Measurements from ENCODE around the gene HS2ST1. TPM values are rescaled to one million over a fixed set of nuclear protein-coding genes. Genes with fewer than 3 reads are reported as not detected.

Gene HS2ST1
- polyA plus RNA-seq, 1 donor: 32.2 TPM

DNA sequence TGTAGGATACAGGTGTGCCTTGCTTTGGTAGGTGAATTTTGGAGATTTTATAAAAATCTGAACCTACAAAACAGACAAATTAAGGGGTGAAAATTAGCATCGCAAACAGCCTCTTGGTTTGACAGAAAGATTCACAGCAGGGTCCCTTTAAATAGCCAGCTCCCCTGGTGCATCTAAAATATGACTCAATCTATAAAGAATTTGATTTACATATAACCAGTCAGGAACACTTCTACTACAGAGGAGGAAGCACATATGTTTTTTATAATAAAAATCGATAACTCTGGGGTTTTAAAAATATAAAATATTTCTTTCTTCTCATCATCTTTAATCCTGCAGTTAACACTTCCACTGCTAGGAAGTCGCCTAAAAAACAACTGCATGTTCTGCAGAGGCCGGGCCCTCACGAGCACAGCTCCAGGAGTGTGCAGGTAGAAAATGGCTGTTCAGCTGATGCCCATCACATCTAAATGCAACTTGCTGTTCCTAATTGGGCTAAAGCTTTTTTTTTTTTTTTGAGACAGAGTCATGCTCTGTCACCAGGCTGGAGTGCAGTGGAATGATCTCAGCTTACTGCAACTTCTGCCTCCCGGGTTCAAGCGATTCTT is 203.4 kb downstream of the HS2ST1 start:
- Histone ChIP-seq H3K4me3 (ENCODE audit: low read length) (no peak overlapping the region), H3K27ac (ENCODE audit: low read length) (no peak overlapping the region), H3K27me3 (ENCODE audit: control insufficient read depth, insufficient read depth, low read length) (no peaks in the 10 kb centered on the region), H3K36me3 (ENCODE audit: control insufficient read depth, insufficient read depth, low read length) (no peaks in the 10 kb centered on the region), H3K4me1 (ENCODE audit: control insufficient read depth, insufficient read depth, low read length) (no peaks in the 10 kb centered on the region), H3K9me3 (ENCODE audit: control insufficient read depth, low read depth, low read length) (no peaks in the 10 kb centered on the region)
- DNase-seq: no peak
- WGBS (ENCODE audit: insufficient coverage, low lambda C conversion rate): 83% methylated on average over 1 of the region's 7 CpGs

DNA sequence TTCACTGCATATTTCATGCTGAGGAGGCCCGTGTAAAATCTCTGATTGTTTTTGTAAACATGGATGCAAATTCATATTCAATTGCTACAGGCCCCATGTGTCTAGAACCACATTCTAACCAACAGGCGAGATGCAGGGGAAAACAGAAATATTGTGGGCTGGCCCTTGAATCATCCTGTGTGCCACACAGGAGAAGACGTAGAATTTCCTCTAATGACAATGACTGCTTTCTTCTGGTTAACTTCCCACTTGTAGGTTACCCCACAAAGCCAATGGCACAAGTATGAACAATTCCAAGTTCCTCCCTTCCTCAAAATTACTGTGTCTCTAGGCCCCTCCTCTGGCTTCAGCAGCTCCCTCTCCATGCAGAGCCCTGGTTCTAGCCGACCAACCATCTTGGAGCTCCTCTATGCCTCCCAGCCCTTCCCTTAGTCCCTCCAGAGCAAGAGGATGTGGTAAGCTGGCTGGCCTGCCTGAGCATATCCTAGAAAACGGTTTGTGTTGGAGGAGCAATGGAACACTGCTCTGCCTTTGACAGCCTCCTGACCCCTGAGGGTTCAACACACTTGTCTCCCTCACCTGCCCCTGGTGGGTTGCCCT is 205.2 kb downstream of the HS2ST1 start:
- H3K27ac ChIP-seq (ENCODE audit: low read length): no peak overlapping the region
- H3K4me3 ChIP-seq (ENCODE audit: low read length): no peak overlapping the region
- no peaks in the 10 kb centered on the region for H3K36me3 ChIP-seq (ENCODE audit: control insufficient read depth, insufficient read depth, low read length)
- H3K27me3 ChIP-seq (ENCODE audit: control insufficient read depth, insufficient read depth, low read length): no peaks in the 10 kb centered on the region
- DNase-seq: no peak
- no peaks in the 10 kb centered on the region for H3K9me3 ChIP-seq (ENCODE audit: control insufficient read depth, low read depth, low read length)
- H3K4me1 ChIP-seq (ENCODE audit: control insufficient read depth, insufficient read depth, low read length): no peaks in the 10 kb centered on the region
- WGBS (ENCODE audit: insufficient coverage, low lambda C conversion rate): no CpG with 5 or more reads among the region's 5 CpGs

DNA sequence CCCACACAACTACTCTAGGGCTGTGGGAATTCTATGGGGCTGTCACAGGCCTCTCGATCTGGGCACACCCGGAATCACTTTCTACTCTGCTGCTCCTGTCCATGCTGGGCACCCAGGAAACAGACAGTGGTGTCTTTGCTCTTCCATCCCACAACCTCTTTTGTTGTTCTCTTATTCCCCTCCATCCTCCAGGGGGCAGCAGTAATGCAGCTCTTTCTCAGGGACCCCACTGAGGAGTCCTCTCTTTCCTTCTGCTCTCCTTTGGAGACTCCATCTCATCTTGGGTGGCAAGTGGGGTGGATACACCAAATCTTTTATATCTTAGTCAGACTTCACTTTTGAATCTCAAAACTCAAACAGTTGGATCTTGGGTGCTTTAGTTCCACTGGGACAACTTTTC is 206.3 kb downstream of the HS2ST1 start:
- H3K4me1 ChIP-seq (ENCODE audit: control insufficient read depth, insufficient read depth, low read length): no peaks in the 10 kb centered on the region
- no peaks in the 10 kb centered on the region for H3K9me3 ChIP-seq (ENCODE audit: control insufficient read depth, low read depth, low read length)
- no peaks in the 10 kb centered on the region for H3K36me3 ChIP-seq (ENCODE audit: control insufficient read depth, insufficient read depth, low read length)
- H3K27ac ChIP-seq (ENCODE audit: low read length): no peak overlapping the region
- DNase-seq: no peak
- no CpG with 5 or more reads among the region's 2 CpGs for WGBS (ENCODE audit: insufficient coverage, low lambda C conversion rate)
- H3K27me3 ChIP-seq (ENCODE audit: control insufficient read depth, insufficient read depth, low read length): no peaks in the 10 kb centered on the region
- no peak overlapping the region for H3K4me3 ChIP-seq (ENCODE audit: low read length)

DNA sequence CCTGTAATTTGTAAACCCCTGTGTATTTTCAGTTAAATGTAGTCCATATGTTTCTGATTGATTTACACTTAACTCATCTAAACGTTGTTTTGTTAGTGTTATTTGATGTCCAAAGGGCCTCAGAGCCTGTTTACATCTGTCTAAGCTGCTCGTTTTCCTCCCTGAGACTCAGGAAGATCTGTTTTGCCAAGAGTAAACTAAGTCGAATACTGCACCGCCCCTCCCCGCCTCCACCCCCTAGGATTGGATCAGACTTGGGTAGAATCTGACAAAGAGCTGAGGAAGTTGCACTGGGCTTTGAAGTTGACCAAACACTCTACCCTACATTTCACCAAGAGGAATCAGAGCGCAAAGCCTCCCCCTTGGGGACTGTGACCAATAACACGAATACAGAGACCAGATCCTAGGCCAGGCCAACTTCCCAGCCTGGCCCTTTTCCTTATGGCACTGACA is 207.3 kb downstream of the HS2ST1 start:
- Histone ChIP-seq H3K27ac (ENCODE audit: low read length) (no peak overlapping the region), H3K27me3 (ENCODE audit: control insufficient read depth, insufficient read depth, low read length) (no peaks in the 10 kb centered on the region), H3K36me3 (ENCODE audit: control insufficient read depth, insufficient read depth, low read length) (no peaks in the 10 kb centered on the region), H3K4me1 (ENCODE audit: control insufficient read depth, insufficient read depth, low read length) (no peaks in the 10 kb centered on the region), H3K4me3 (ENCODE audit: low read length) (no peak overlapping the region), H3K9me3 (ENCODE audit: control insufficient read depth, low read depth, low read length) (no peaks in the 10 kb centered on the region)
- DNase-seq: no peak
- WGBS (ENCODE audit: insufficient coverage, low lambda C conversion rate): 40% methylated on average over 1 of the region's 7 CpGs

DNA sequence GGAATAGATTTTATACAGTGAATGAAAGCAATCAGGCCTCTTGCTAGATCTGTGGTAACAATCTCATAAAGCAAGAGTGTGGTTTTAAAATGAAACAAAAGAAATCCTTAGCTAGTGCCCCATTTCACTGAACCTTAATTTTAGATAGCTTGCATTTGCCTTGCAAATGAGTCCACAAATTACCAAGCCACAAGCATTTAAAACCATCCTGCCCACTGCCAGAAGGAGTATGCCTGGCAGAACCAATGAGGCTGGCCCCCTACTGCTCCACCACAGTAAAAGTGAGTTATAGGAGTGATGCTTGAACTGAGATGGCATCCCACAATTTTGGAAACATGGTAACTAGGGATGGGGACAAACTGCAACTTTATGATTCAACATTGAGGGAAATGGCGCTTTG is 207.8 kb downstream of the HS2ST1 start:
- no peaks in the 10 kb centered on the region for H3K36me3 ChIP-seq (ENCODE audit: control insufficient read depth, insufficient read depth, low read length)
- H3K4me1 ChIP-seq (ENCODE audit: control insufficient read depth, insufficient read depth, low read length): no peaks in the 10 kb centered on the region
- no peak overlapping the region for H3K4me3 ChIP-seq (ENCODE audit: low read length)
- no peak for DNase-seq
- H3K27ac ChIP-seq (ENCODE audit: low read length): no peak overlapping the region
- WGBS (ENCODE audit: insufficient coverage, low lambda C conversion rate): no CpG with 5 or more reads among the region's 1 CpG
- H3K9me3 ChIP-seq (ENCODE audit: control insufficient read depth, low read depth, low read length): no peaks in the 10 kb centered on the region
- no peaks in the 10 kb centered on the region for H3K27me3 ChIP-seq (ENCODE audit: control insufficient read depth, insufficient read depth, low read length)

DNA sequence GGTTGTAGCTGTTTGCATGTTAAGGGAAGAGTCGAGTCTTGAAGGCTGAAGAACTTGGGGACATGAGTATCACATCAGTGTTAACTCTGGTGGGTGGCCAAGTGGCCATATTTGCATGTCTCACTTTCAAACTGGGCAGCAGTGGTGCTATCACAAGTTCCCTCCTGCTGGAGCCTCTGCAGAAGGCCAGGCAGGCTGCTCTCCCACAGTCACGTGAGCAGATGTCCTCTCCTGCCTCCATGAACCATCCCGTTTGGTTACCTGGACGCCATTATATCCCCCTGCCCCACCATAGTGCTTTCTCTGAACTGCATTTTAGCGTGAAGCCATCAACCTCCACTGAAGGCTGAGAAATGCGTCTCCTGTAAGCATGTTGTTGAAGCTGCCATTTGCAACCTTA is 209.2 kb downstream of the HS2ST1 start:
- Histone ChIP-seq H3K36me3 (ENCODE audit: control insufficient read depth, insufficient read depth, low read length) (no peaks in the 10 kb centered on the region), H3K27me3 (ENCODE audit: control insufficient read depth, insufficient read depth, low read length) (no peaks in the 10 kb centered on the region)
- 100% methylated on average over 1 of the region's 6 CpGs for WGBS (ENCODE audit: insufficient coverage, low lambda C conversion rate)

DNA sequence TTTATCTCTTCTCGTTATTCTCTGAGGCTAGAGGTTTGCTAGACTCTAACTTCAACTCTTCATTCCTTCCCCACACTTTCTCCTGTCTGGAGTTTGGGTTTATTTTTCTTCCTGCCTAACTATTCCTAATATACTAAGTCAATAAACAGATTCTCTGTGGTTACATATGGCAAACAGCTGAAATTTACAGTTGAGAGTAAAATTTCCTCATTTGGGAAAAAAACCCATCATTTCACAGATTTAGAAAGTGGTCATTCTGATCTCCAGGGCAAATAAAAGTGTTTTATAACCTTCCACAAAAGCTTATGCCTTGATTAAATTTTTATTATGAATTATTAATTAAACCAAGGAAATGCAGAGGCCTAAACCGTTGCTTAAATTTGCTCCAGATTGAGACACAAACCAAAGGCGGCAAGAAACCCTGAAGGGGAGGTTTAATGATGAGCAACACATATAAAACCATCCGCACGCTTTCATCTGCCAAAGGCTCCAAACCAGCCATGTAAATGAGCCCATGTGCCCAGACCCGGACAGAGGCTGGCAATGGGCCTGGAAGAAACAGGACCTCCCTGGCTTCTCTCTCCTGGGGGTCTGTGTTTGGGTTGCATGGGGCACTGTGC is 212.6 kb downstream of the HS2ST1 start:
- H3K27ac ChIP-seq (ENCODE audit: low read length): no peak overlapping the region
- no peaks in the 10 kb centered on the region for H3K4me1 ChIP-seq (ENCODE audit: control insufficient read depth, insufficient read depth, low read length)
- DNase-seq: no peak
- 90% methylated on average over 3 of the region's 6 CpGs for WGBS (ENCODE audit: insufficient coverage, low lambda C conversion rate)
- peaks cover 2% of the 10 kb centered on the region for H3K9me3 ChIP-seq (ENCODE audit: control insufficient read depth, low read depth, low read length)
- H3K27me3 ChIP-seq (ENCODE audit: control insufficient read depth, insufficient read depth, low read length): no peaks in the 10 kb centered on the region
- no peaks in the 10 kb centered on the region for H3K36me3 ChIP-seq (ENCODE audit: control insufficient read depth, insufficient read depth, low read length)
- H3K4me3 ChIP-seq (ENCODE audit: low read length): no peak overlapping the region

More for the DNA sequence above, 209.2 kb downstream of the HS2ST1 start:
- DNase-seq: no peak
- H3K9me3 ChIP-seq (ENCODE audit: control insufficient read depth, low read depth, low read length): no peaks in the 10 kb centered on the region
- no peak overlapping the region for H3K27ac ChIP-seq (ENCODE audit: low read length)
- H3K4me3 ChIP-seq (ENCODE audit: low read length): no peak overlapping the region
- no peaks in the 10 kb centered on the region for H3K4me1 ChIP-seq (ENCODE audit: control insufficient read depth, insufficient read depth, low read length)

DNA sequence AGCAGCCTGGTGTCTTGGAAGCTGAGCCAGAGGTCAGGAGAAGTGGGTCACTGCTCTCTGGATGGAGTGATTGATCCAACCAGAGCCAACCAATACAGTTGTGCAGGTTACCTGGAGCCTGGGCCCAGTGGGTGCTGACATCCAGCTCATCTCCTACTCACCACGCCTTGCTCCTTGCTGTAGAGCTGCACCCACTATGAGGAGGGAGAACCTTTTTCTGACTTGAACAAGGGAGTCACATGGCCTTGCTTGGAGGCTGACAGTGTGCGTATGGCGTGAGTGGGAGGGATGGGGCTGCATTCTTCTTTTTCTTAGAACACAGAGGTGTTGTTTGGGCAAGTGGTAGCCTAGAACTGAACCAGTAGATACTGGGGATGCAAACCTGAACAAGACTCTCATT is 213.1 kb downstream of the HS2ST1 start:
- Histone ChIP-seq H3K27me3 (ENCODE audit: control insufficient read depth, insufficient read depth, low read length) (no peaks in the 10 kb centered on the region), H3K4me1 (ENCODE audit: control insufficient read depth, insufficient read depth, low read length) (no peaks in the 10 kb centered on the region), H3K27ac (ENCODE audit: low read length) (no peak overlapping the region), H3K36me3 (ENCODE audit: control insufficient read depth, insufficient read depth, low read length) (no peaks in the 10 kb centered on the region), H3K9me3 (ENCODE audit: control insufficient read depth, low read depth, low read length) (peaks cover 2% of the 10 kb centered on the region), H3K4me3 (ENCODE audit: low read length) (no peak overlapping the region)
- DNase-seq: no peak
- 100% methylated on average over 1 of the region's 3 CpGs for WGBS (ENCODE audit: insufficient coverage, low lambda C conversion rate)

DNA sequence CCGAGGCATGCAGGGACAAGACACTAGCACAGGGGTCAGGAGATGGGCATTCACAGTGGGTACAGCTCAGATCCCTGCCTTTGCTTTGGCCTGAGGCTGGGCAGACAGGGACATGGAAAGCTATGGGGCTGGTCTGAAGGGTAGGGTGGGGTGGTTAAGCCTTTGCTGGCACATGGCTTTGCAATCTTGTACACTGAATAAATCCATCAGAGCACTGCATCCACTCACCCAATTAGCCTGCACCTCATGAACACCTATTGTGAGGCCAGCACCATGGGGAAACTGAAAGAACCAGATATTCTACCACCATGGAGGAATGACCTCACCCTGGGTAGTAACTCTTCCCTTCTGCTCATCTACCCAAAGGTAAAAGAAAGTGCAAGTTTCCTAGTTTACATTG is 214.6 kb downstream of the HS2ST1 start:
- no CpG with 5 or more reads among the region's 1 CpG for WGBS (ENCODE audit: insufficient coverage, low lambda C conversion rate)
- Histone ChIP-seq H3K36me3 (ENCODE audit: control insufficient read depth, insufficient read depth, low read length) (no peaks in the 10 kb centered on the region), H3K9me3 (ENCODE audit: control insufficient read depth, low read depth, low read length) (peaks cover 2% of the 10 kb centered on the region), H3K4me3 (ENCODE audit: low read length) (no peak overlapping the region), H3K27ac (ENCODE audit: low read length) (no peak overlapping the region), H3K27me3 (ENCODE audit: control insufficient read depth, insufficient read depth, low read length) (no peaks in the 10 kb centered on the region), H3K4me1 (ENCODE audit: control insufficient read depth, insufficient read depth, low read length) (peaks cover 4% of the 10 kb centered on the region)
- no peak for DNase-seq

DNA sequence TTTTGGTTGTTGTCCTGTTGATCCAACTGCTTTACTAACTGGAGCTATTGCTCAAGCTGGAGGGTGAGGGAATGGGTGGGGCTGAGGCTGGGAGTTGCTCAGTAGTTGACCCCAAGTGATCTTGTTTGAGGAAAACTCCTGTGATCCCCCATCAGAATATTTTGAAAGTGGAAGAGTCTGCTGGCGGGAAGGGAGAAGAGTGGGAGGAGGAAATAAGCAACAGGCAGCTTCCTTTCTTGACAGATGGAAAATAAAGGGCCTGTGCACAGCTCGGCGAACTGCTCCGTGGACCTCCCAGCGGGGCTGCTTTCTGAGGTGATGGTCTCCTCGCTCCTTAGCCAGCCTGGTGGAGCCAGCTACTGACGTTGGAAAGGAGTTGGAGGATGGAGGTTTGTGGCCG is 215.2 kb downstream of the HS2ST1 start:
- Histone ChIP-seq H3K9me3 (ENCODE audit: control insufficient read depth, low read depth, low read length) (peaks cover 2% of the 10 kb centered on the region), H3K4me1 (ENCODE audit: control insufficient read depth, insufficient read depth, low read length) (peaks cover 4% of the 10 kb centered on the region), H3K4me3 (ENCODE audit: low read length) (no peak overlapping the region), H3K27me3 (ENCODE audit: control insufficient read depth, insufficient read depth, low read length) (no peaks in the 10 kb centered on the region), H3K27ac (ENCODE audit: low read length) (no peak overlapping the region), H3K36me3 (ENCODE audit: control insufficient read depth, insufficient read depth, low read length) (no peaks in the 10 kb centered on the region)
- no peak for DNase-seq
- whole genome bisulfite sequencing (ENCODE audit: insufficient coverage, low lambda C conversion rate): no CpG with 5 or more reads among the region's 8 CpGs

DNA sequence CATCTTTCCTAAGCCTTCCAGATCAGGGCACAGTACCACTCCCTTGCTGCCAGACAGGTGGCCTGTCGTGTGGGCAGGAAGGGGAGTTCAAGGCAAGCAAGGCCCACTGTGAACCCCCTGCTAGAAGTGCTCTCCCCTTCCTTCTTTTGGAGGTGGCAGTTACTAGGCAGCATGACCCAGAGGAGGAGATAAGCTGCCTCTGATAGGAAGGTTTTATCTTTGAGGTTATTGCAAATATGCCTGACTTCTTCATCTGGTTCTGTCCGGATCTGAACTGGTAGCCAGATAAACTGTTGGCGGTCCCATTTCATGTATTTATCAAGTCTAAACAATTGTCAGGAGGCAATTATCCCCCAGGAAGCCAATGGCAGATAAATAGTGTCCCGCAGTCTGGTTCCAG is 216.0 kb downstream of the HS2ST1 start:
- no peak overlapping the region for H3K27ac ChIP-seq (ENCODE audit: low read length)
- peaks cover 2% of the 10 kb centered on the region for H3K9me3 ChIP-seq (ENCODE audit: control insufficient read depth, low read depth, low read length)
- no peak overlapping the region for H3K4me3 ChIP-seq (ENCODE audit: low read length)
- H3K36me3 ChIP-seq (ENCODE audit: control insufficient read depth, insufficient read depth, low read length): no peaks in the 10 kb centered on the region
- no peak for DNase-seq
- no peaks in the 10 kb centered on the region for H3K27me3 ChIP-seq (ENCODE audit: control insufficient read depth, insufficient read depth, low read length)
- peaks cover 4% of the 10 kb centered on the region for H3K4me1 ChIP-seq (ENCODE audit: control insufficient read depth, insufficient read depth, low read length)
- no CpG with 5 or more reads among the region's 4 CpGs for WGBS (ENCODE audit: insufficient coverage, low lambda C conversion rate)

Measured in large intestine (tissue), 3 donors.